Pancreas (tissue), 10 donors: ENCODE measurements around the gene TBX1. TPM values are rescaled to one million over a fixed set of nuclear protein-coding genes. Genes with fewer than 3 reads are reported as not detected.

Experiments used
- ATAC-seq, 4 donors: fragments of 200-7000 bp; cut with Tn5 transposase; one replicate each; pipeline versions ENCODE4 v1.8.0 to v1.9.1; 2020; ENCODE audit warnings: mild to moderate bottlenecking in 4 of 4, moderate library complexity in 4 of 4
- DNase-seq, 6 donors: peaks; one replicate each; pipeline ENCODE4 v3.0.0-alpha.2; 2020
- FAIRE-seq: peaks from 2 replicates; lab custom pipeline; 2012; peaks lifted over from hg19 to GRCh38; lab: Jason Lieb, UNC
- H3K27ac ChIP-seq, 4 donors: fragments of 200-600 bp; sonication (generic); 1 replicate in 3 of 4; 2 replicates in 1 of 4; pipeline versions ENCODE4 v1.5.0 to v1.8.0; 2020
- H3K27me3 ChIP-seq, 4 donors: fragments of 200-600 bp; one replicate each; pipeline ENCODE4 v1.8.0; 2021
- H3K36me3 ChIP-seq, 3 donors: fragments of 200-600 bp; sonication (generic) in 1 of 3; one replicate each; pipeline versions ENCODE4 v1.5.0 to v1.8.0; 2020 to 2021
- H3K4me1 ChIP-seq, 3 donors: fragments of 200-600 bp; one replicate each; pipeline ENCODE4 v1.8.0; 2021
- H3K4me3 ChIP-seq, 4 donors: fragments of 200-600 bp; sonication (generic) in 2 of 4; one replicate each; pipeline versions ENCODE4 v1.5.0 to v1.8.0; 2020 to 2021
- H3K9me3 ChIP-seq, 4 donors: fragments of 200-600 bp; one replicate each; pipeline ENCODE4 v1.8.0; 2021
- CTCF ChIP-seq, 4 donors: fragments of 200-600 bp; sonication (generic) in 3 of 4; IDR thresholded peaks; one replicate each; pipeline versions ENCODE4 v1.5.0 to v1.8.0; 2021; ENCODE audit warnings: antibody characterized with exemption in 4 of 4
- WGBS, 2 donors: extraction: QIAGEN DNeasy Blood & Tissue Kit; methylation state at CpG; one replicate each; pipeline ENCODE4 v1.1.7; 2013; 5-methylcytosine and 5-hydroxymethylcytosine counted together
- intact Hi-C, 3 donors: fragments of 100-400 bp; cut with DNase I; formaldehyde crosslinking; loops; one replicate each; pipeline versions ENCODE4 v1.11.1 to v1.14.2; 2022
- polyA plus RNA-seq, 2 donors: library from polyadenylated mRNA; stranded (reverse); fragments of 200-250 nt; gene quantifications; one replicate each; pipeline ENCODE4 v1.2.3, GENCODE V29; 2013
- total RNA-seq, 6 donors: library from RNA; stranded (reverse); fragmentation: NEBNext Ultra II Directional in 4 of 6; extraction: Animal tissue kit (Norgen Biotek cat#: 25700) in 4 of 6; gene quantifications; one replicate each; pipeline versions ENCODE4 v1.2.1 to v1.2.4, GENCODE V29; 2021 to 2023
- donor health status: healthy with polysubstance abuse.
- donor health status: DM: no; HTN: no; CAD: no; lungs with moderate emphysema.
- donor health status: DM: no; HTN: no; CAD: no.
- donor health status: control.
- donor health status: control.
- donor health status: Bipolar disorder and iron deficiency.
- donor health status: DM: yes; HTN: yes; CAD: no.
- donor health status: DM: no; HTN: no; CAD: no.
- donor health status: DM: no; HTN: no; CAD: no.
- donor health status: DM: yes; HTN: yes; CAD: no.

Gene TBX1
- total and polyA plus RNA-seq, 8 donors = 0.19 to 1.3 (median 0.31) TPM; not detected in 1

- 92 to 97% methylated on average over 15 of the region's 15 CpGs for WGBS, 2 donors
- H3K4me3 ChIP-seq = no peak overlapping the region
- no peak for FAIRE-seq
- TF ChIP-seq CTCF (IDR thresholded peaks at IDR 0.05) = no peak
- no peaks in the 10 kb centered on the region for H3K4me1 ChIP-seq
- DNase-seq = peak in 2 of 6 donors; percentile 41 to 49
- H3K27ac ChIP-seq = no peak overlapping the region
- H3K9me3 ChIP-seq = no peaks in the 10 kb centered on the region
- intact Hi-C loops = no loop called here
- no peak for ATAC-seq
- H3K36me3 ChIP-seq = no peaks in the 10 kb centered on the region
- H3K27me3 ChIP-seq = no peaks in the 10 kb centered on the region
These were observed 46.8 kb downstream of the TBX1 start for GRCh38 chr22:19807161-19807913.

- Histone ChIP-seq H3K9me3 (no peaks in the 10 kb centered on the region), H3K27me3 (no peaks in the 10 kb centered on the region), H3K4me3 (no peak overlapping the region), H3K36me3 (no peaks in the 10 kb centered on the region), H3K4me1 (no peaks in the 10 kb centered on the region), H3K27ac (no peak overlapping the region)
- DNase-seq (peak in 2 of 6 donors; percentile 48 to 49), FAIRE-seq (no peak), ATAC-seq (no peak)
- TF ChIP-seq CTCF (IDR thresholded peaks at IDR 0.05) = no peak
- WGBS, 2 donors = 90 to 94% methylated on average over 20 of the region's 20 CpGs
- intact Hi-C loops = no loop called here
These were observed 47.6 kb downstream of the TBX1 start for GRCh38 chr22:19807914-19808872.

GRCh38 chr22:19808873-19809478 lies 48.4 kb downstream of the TBX1 start:
- H3K27ac ChIP-seq = no peak overlapping the region
- no peak overlapping the region for H3K4me3 ChIP-seq
- ATAC-seq = no peak
- no peaks in the 10 kb centered on the region for H3K4me1 ChIP-seq
- FAIRE-seq = no peak
- no peaks in the 10 kb centered on the region for H3K27me3 ChIP-seq
- H3K36me3 ChIP-seq = no peaks in the 10 kb centered on the region
- TF ChIP-seq CTCF (IDR thresholded peaks at IDR 0.05) = no peak
- H3K9me3 ChIP-seq = no peaks in the 10 kb centered on the region
- peak in 1 of 6 donors; percentile 28 for DNase-seq
- 72 to 79% methylated on average over 11 of the region's 11 CpGs for whole genome bisulfite sequencing, 2 donors
- intact Hi-C loops = no loop called here

GRCh38 chr22:19809741-19810140 lies 49.2 kb downstream of the TBX1 start:
- Histone ChIP-seq H3K9me3 (no peaks in the 10 kb centered on the region), H3K4me3 (no peak overlapping the region), H3K27ac (no peak overlapping the region), H3K4me1 (no peaks in the 10 kb centered on the region), H3K36me3 (no peaks in the 10 kb centered on the region), H3K27me3 (no peaks in the 10 kb centered on the region)
- ATAC-seq (no peak), FAIRE-seq (no peak), DNase-seq (peak in 1 of 6 donors; percentile 26)
- intact Hi-C loops = no loop called here
- WGBS, 2 donors = 87 to 89% methylated on average over 3 of the region's 3 CpGs
- TF ChIP-seq CTCF (IDR thresholded peaks at IDR 0.05) = no peak
